ENCODE results near the gene MLLT1. TPM values are rescaled to one million over a fixed set of nuclear protein-coding genes. Genes with fewer than 3 reads are reported as not detected.

MLLT1 gene
- total and polyA plus RNA-seq, 2 experiments from 2014 or later = 13.3 to 19.1 TPM

DNA sequence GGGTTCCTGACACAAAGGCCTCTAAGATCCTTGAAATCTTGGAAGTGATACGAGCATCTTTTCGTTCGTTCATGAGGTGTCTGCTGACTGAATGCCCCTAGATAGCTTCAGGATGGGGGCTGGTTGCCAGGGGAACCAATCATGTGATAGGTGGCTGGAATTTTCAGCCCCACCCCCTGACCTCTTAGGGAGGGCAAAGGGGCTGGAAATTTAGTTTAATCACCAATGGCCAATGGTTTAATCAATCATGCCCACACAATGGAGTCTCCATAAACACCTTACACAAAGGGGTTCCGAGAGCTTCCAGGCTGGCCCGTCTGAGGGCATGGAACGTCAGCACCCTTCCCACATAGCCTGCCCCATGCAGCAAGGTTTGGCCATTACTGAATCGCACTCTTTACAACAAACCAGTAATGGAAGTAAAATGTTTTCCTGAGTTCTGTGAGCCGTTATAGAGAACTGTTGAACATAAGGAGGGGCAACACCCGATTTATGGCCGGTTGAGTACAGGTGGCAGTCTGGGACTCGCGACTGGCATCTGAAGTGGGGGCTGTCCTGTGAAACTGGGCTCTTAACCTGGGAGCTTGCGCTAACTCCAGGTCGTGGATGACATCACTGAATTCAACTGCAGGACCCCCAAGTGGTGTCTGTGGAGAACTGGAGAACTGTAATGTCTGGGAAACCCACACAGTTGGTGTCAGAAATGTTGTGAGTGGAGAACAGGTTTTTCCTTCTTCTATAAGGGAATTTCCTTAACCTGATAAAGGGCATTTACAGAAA lies 25.6 kb downstream of the MLLT1 start:
- DNase-seq = no peak
- Histone ChIP-seq H3K4me1 (ENCODE audit: insufficient read depth) (peaks cover 17% of the 10 kb centered on the region), H3K4me2 (ENCODE audit: unreplicated experiment) (no peak overlapping the region), H3K36me3 (ENCODE audit: low read depth) (peaks cover 10% of the 10 kb centered on the region; the same call in 1 of the 2 replicates), H3K9ac (no peak overlapping the region), H3K27ac (no peak overlapping the region), H3F3A (ENCODE audit: insufficient read depth) (peaks cover 9% of the 10 kb centered on the region), H3K27me3 (replicated peaks; ENCODE audit: insufficient read depth) (no peaks in the 10 kb centered on the region), H3K9me3 (ENCODE audit: low read depth) (no peaks in the 10 kb centered on the region), H4K20me1 (ENCODE audit: insufficient read depth) (peaks cover 24% of the 10 kb centered on the region), H2AFZ (no peak overlapping the region), H3K4me3 (no peak overlapping the region), H3K79me2 (ENCODE audit: insufficient read depth) (peaks cover 100% of the 10 kb centered on the region), H3K9me2 (ENCODE audit: insufficient read depth) (no peaks in the 10 kb centered on the region)
- TF ChIP-seq EZH2 (IDR thresholded peaks at IDR 0.05; ENCODE audit: insufficient read depth, poor library complexity, severe bottlenecking) (no peak), EZH2phosphoT487 (IDR thresholded peaks at IDR 0.05; ENCODE audit: insufficient read depth, low read depth) (no peak)
- in situ Hi-C loops (cut with MboI) = no loop called here
- WGBS, 2 experiments (ENCODE audit: low coverage in 1 of 2, low lambda C conversion rate in 2 of 2, missing lambda C conversion rate in 2 of 2) = 94 to 95% methylated on average over 14 of the region's 14 CpGs

DNA sequence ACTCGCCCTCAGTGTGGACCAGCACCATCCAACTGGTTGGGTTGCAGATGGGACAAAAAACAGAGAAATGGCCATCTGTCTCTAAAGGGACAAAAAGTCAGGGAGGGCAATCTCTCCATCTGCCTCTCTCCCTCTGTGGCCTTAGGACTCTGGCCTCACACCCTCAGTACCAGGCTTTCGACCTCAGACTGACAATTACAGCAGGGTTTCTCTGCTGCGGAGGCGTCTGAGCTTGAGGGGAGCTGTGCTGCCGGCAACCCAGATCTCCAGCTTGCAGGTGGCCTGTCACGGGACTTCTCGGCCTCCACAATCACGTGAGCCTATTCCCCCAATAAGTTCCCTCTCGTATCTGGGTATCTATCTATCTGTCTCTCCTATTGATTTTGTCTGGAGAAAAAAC lies 27.7 kb downstream of the MLLT1 start:
- Histone ChIP-seq H3K9me2 (ENCODE audit: insufficient read depth) (no peaks in the 10 kb centered on the region), H3K4me2 (ENCODE audit: unreplicated experiment) (no peak overlapping the region), H3K27ac (no peak overlapping the region), H3F3A (ENCODE audit: insufficient read depth) (peaks cover 26% of the 10 kb centered on the region), H3K27me3 (replicated peaks; ENCODE audit: insufficient read depth) (no peaks in the 10 kb centered on the region), H3K36me3 (ENCODE audit: low read depth) (peaks cover 7% of the 10 kb centered on the region; the same call in 1 of the 2 replicates), H3K4me1 (ENCODE audit: insufficient read depth) (peaks cover 25% of the 10 kb centered on the region), H3K9me3 (ENCODE audit: low read depth) (no peaks in the 10 kb centered on the region), H4K20me1 (ENCODE audit: insufficient read depth) (peaks cover 28% of the 10 kb centered on the region), H3K79me2 (ENCODE audit: insufficient read depth) (peaks cover 100% of the 10 kb centered on the region), H3K9ac (no peak overlapping the region), H3K4me3 (no peak overlapping the region), H2AFZ (no peak overlapping the region)
- TF ChIP-seq EZH2 (IDR thresholded peaks at IDR 0.05; ENCODE audit: insufficient read depth, poor library complexity, severe bottlenecking) (no peak), EZH2phosphoT487 (IDR thresholded peaks at IDR 0.05; ENCODE audit: insufficient read depth, low read depth) (no peak)
- DNase-seq = no peak
- WGBS, 2 experiments (ENCODE audit: low coverage in 1 of 2, low lambda C conversion rate in 2 of 2, missing lambda C conversion rate in 2 of 2) = 91 to 93% methylated on average over 9 of the region's 9 CpGs
- in situ Hi-C loops (cut with MboI) = no loop called here

DNA sequence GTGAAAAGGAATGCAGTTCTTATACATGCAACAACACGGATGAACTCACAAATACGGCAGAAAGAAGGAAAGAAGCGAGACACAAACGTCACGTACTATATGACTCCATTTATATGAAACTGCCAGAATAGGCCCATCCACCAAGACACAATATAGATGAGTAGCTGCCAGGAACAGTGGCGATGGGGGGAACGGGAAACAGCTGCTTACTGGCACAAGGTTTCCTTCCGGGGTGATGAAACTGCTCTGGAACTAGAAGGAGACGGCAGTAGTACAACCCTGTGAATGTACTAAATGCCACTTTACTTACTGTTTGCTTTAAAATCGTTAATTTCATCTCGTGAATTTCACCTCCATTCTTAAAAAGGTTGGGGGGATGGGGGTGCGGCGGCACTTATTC lies 28.9 kb downstream of the MLLT1 start:
- H3K4me2 ChIP-seq (ENCODE audit: unreplicated experiment) = no peak overlapping the region
- H3K4me3 ChIP-seq = no peak overlapping the region
- no peak overlapping the region for H3K27ac ChIP-seq
- H3K4me1 ChIP-seq (ENCODE audit: insufficient read depth) = peaks cover 25% of the 10 kb centered on the region
- H3K9me2 ChIP-seq (ENCODE audit: insufficient read depth) = no peaks in the 10 kb centered on the region
- 84 to 85% methylated on average over 13 of the region's 13 CpGs for WGBS, 2 experiments (ENCODE audit: low coverage in 1 of 2, low lambda C conversion rate in 2 of 2, missing lambda C conversion rate in 2 of 2)
- H3K9me3 ChIP-seq (ENCODE audit: low read depth) = no peaks in the 10 kb centered on the region
- H3K79me2 ChIP-seq (ENCODE audit: insufficient read depth) = peaks cover 100% of the 10 kb centered on the region
- in situ Hi-C loops (cut with MboI) = no loop called here
- H4K20me1 ChIP-seq (ENCODE audit: insufficient read depth) = peaks cover 28% of the 10 kb centered on the region
- no peak overlapping the region for H3K9ac ChIP-seq
- H3K36me3 ChIP-seq (ENCODE audit: low read depth) = peaks cover 7% of the 10 kb centered on the region; the same call in 1 of the 2 replicates
- peaks cover 26% of the 10 kb centered on the region for H3F3A ChIP-seq (ENCODE audit: insufficient read depth)
- no peak for TF ChIP-seq EZH2phosphoT487 (IDR thresholded peaks at IDR 0.05; ENCODE audit: insufficient read depth, low read depth)
- no peak for TF ChIP-seq EZH2 (IDR thresholded peaks at IDR 0.05; ENCODE audit: insufficient read depth, poor library complexity, severe bottlenecking)
- H2AFZ ChIP-seq = no peak overlapping the region
- H3K27me3 ChIP-seq (replicated peaks; ENCODE audit: insufficient read depth) = no peaks in the 10 kb centered on the region
- DNase-seq = no peak

DNA sequence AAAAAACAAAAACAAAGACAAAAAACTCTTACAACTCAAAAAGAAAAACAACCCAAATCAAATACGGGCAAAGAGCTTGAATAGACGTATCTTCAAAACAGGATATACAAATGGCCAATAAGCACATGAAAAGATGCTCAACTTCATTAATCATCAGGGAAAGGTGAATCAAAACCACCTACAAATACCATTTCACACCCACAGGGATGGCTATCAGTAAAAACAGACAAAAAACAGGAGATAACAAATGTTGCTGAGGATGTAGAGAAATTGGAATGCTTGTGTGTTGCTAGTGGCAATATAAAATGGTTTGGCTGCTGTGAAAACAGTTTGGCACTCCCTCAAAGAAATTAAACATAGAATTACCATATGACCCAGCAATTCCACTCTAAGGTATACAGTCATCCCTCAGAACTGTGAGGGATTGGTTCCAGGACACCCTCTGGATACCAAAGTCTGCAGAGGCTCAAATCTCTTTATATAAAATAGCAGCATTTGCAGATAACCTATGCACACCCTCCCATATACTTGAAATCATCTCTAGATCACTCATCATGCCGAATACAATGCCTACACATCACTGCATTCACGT lies 29.7 kb downstream of the MLLT1 start:
- Histone ChIP-seq H3K9me3 (ENCODE audit: low read depth) (no peaks in the 10 kb centered on the region), H3K27me3 (replicated peaks; ENCODE audit: insufficient read depth) (no peaks in the 10 kb centered on the region), H3K27ac (peak overlapping the region; percentile 76), H3K4me3 (no peak overlapping the region), H3K9me2 (ENCODE audit: insufficient read depth) (no peaks in the 10 kb centered on the region), H3K4me2 (ENCODE audit: unreplicated experiment) (peak overlapping the region; percentile 9), H3K4me1 (ENCODE audit: insufficient read depth) (peaks cover 25% of the 10 kb centered on the region), H3F3A (ENCODE audit: insufficient read depth) (peaks cover 26% of the 10 kb centered on the region), H3K36me3 (ENCODE audit: low read depth) (peaks cover 7% of the 10 kb centered on the region; the same call in 1 of the 2 replicates), H3K79me2 (ENCODE audit: insufficient read depth) (peaks cover 100% of the 10 kb centered on the region), H2AFZ (no peak overlapping the region), H4K20me1 (ENCODE audit: insufficient read depth) (peaks cover 28% of the 10 kb centered on the region), H3K9ac (peak overlapping the region; percentile 30; the same call in 1 of the 2 replicates)
- TF ChIP-seq EZH2 (IDR thresholded peaks at IDR 0.05; ENCODE audit: insufficient read depth, poor library complexity, severe bottlenecking) (no peak), EZH2phosphoT487 (IDR thresholded peaks at IDR 0.05; ENCODE audit: insufficient read depth, low read depth) (no peak)
- 58 to 65% methylated on average over 4 of the region's 4 CpGs for WGBS, 2 experiments (ENCODE audit: low coverage in 1 of 2, low lambda C conversion rate in 2 of 2, missing lambda C conversion rate in 2 of 2)
- DNase-seq = peak; percentile 83
- in situ Hi-C loops (cut with MboI) = no loop called here

Measured in GM23248 (cell line).